ENCODE data around the gene OR4K1. TPM values are rescaled to one million over a fixed set of nuclear protein-coding genes. Genes with fewer than 3 reads are reported as not detected.

OR4K1 gene, protein sequence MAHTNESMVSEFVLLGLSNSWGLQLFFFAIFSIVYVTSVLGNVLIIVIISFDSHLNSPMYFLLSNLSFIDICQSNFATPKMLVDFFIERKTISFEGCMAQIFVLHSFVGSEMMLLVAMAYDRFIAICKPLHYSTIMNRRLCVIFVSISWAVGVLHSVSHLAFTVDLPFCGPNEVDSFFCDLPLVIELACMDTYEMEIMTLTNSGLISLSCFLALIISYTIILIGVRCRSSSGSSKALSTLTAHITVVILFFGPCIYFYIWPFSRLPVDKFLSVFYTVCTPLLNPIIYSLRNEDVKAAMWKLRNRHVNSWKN
- not detected for total RNA-seq (2021; fragmentation: NEBNext Ultra II Directional; extraction: Animal tissue kit (Norgen Biotek cat#: 25700))
- long read RNA-seq: 0 reads

DNA sequence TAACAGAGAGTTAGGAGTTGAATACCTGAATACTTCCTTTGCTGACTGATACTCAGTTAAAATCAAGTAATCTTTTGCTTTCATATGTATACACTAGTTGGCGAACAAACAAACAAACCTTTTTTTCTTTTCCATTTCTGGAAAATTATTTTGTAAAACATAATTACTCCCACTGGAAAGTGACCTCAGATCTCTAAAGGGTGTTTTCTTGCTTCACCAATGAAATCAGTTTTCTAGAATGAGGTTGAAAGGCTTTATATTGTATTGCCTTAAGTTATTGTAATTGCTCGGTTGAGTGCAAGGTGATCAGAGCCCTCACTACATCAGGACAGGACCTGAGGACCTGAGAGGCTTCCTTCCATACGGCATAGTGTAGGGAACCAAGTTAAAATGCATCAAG is at the start of gene OR4K1:
Gene OR4K1 (plus strand): TSS at position 301 of the 400 bp plus-strand sequence. CDS start 4,750 bp downstream, outside the sequence.
- DNase-seq: no peak
- H3K4me1 Mint-ChIP-seq (ENCODE audit: low read depth): no peaks in the 10 kb centered on the region
- TF ChIP-seq, protein P1, sequence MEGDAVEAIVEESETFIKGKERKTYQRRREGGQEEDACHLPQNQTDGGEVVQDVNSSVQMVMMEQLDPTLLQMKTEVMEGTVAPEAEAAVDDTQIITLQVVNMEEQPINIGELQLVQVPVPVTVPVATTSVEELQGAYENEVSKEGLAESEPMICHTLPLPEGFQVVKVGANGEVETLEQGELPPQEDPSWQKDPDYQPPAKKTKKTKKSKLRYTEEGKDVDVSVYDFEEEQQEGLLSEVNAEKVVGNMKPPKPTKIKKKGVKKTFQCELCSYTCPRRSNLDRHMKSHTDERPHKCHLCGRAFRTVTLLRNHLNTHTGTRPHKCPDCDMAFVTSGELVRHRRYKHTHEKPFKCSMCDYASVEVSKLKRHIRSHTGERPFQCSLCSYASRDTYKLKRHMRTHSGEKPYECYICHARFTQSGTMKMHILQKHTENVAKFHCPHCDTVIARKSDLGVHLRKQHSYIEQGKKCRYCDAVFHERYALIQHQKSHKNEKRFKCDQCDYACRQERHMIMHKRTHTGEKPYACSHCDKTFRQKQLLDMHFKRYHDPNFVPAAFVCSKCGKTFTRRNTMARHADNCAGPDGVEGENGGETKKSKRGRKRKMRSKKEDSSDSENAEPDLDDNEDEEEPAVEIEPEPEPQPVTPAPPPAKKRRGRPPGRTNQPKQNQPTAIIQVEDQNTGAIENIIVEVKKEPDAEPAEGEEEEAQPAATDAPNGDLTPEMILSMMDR (IDR thresholded peaks at IDR 0.05): no peak
- peaks cover 15% of the 10 kb centered on the region for H3K9me3 Mint-ChIP-seq
- H3K27ac Mint-ChIP-seq: no peak within 1 kb of the TSS
- peaks cover 2% of the 10 kb centered on the region; the same call in 1 of the 2 replicates for H3K27me3 Mint-ChIP-seq (ENCODE audit: insufficient read depth)
- no peak within 1 kb of the TSS for H3K4me3 Mint-ChIP-seq
- H3K36me3 Mint-ChIP-seq (ENCODE audit: low read depth): no peaks in the 10 kb centered on the region

DNA sequence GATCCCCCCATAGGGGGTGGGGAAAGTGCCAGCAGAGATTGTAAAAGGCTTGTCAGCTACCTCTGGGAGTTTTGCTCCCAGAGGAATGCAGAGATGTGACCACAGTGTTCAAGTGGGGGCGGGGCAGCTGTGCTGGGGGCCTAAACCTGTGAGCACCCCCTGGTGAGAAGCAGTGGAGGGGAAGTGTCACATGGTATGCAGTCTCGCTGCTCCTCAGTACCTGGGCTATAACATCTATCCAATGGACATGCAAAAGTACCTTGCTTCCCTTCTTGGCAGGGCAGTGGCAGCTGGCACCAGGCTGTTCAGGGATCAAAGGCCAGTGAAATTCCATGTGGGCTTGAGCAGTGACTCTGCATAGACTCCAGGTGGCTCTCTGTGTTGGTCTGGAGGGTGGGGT is 35.4 kb upstream of the OR4K1 start:
- no peaks in the 10 kb centered on the region for H3K4me1 Mint-ChIP-seq (ENCODE audit: low read depth)
- H3K4me3 Mint-ChIP-seq: no peak overlapping the region
- no peak for DNase-seq
- no peaks in the 10 kb centered on the region for H3K36me3 Mint-ChIP-seq (ENCODE audit: low read depth)
- no peak overlapping the region for H3K27ac Mint-ChIP-seq
- H3K27me3 Mint-ChIP-seq (ENCODE audit: insufficient read depth): no peaks in the 10 kb centered on the region
- TF ChIP-seq, protein P1 (IDR thresholded peaks at IDR 0.05): no peak
- H3K9me3 Mint-ChIP-seq: peaks cover 20% of the 10 kb centered on the region

DNA sequence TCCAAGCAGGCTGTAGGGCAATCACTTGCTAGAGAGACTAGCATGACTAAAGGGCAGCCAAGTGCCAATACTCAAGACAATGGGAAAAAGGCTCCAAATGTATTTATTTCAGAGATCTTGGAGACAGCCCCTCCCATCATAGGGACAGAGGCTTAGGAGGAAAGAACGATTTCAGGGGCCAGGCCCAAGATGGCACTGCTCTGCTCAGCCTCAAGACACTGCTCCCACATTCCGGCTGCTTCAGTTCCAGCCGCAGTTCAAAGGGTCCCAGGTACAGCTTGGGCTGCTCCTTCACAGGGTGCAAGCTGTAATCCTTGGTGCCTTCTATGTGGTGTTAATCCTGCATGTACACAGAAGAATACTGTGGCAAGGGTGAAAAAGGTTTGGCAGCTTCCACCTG is 29.7 kb upstream of the OR4K1 start:
- TF ChIP-seq, protein P1 (IDR thresholded peaks at IDR 0.05): no peak
- no peaks in the 10 kb centered on the region for H3K36me3 Mint-ChIP-seq (ENCODE audit: low read depth)
- DNase-seq: no peak
- peaks cover 49% of the 10 kb centered on the region for H3K9me3 Mint-ChIP-seq
- H3K4me1 Mint-ChIP-seq (ENCODE audit: low read depth): no peaks in the 10 kb centered on the region
- no peak overlapping the region for H3K4me3 Mint-ChIP-seq
- no peaks in the 10 kb centered on the region for H3K27me3 Mint-ChIP-seq (ENCODE audit: insufficient read depth)
- no peak overlapping the region for H3K27ac Mint-ChIP-seq

DNA sequence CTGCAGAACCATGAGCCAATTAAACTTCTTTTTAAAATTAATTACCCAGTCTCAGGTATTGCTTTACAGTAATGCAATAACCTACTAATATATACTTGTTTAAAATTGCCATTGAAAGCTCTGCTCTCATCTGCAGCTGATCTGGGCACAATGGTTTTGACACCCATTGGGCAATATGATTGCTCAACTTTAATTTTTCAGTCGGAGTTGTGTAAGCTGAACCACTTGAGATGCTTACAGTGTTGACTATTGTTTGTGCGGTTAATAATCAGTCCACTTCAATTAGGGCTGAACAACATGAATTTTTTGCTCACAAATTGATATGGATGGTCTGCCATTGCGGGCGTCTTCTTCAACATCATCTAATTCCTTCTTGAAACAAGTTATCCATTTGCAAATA is 28.3 kb upstream of the OR4K1 start:
- no peak for DNase-seq
- TF ChIP-seq, protein P1 (IDR thresholded peaks at IDR 0.05): no peak
- H3K9me3 Mint-ChIP-seq: peaks cover 41% of the 10 kb centered on the region
- H3K4me3 Mint-ChIP-seq: no peak overlapping the region
- no peaks in the 10 kb centered on the region for H3K4me1 Mint-ChIP-seq (ENCODE audit: low read depth)
- no peaks in the 10 kb centered on the region for H3K36me3 Mint-ChIP-seq (ENCODE audit: low read depth)
- H3K27ac Mint-ChIP-seq: no peak overlapping the region
- no peaks in the 10 kb centered on the region for H3K27me3 Mint-ChIP-seq (ENCODE audit: insufficient read depth)

DNA sequence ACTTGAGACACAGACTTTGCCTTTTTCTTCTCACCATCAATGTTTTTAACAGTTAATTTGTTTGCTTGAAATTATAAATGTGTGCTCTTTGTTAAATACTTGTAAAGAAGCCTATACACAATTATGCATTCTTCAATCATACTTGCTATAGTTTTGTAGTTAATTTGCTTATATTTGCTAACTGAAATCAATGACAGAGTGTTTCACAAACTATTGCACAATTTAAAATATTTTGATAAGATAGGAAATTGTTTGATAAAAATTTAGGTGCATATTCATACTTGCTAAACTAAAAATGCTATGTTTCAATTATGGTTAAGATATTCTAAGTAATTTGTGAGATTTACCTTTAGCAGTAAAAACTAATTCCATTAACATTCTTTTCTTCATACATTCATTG is 24.1 kb upstream of the OR4K1 start:
- Mint-ChIP-seq H3K9me3 (peaks cover 49% of the 10 kb centered on the region), H3K27me3 (ENCODE audit: insufficient read depth) (no peaks in the 10 kb centered on the region), H3K27ac (no peak overlapping the region), H3K4me3 (no peak overlapping the region), H3K4me1 (ENCODE audit: low read depth) (no peaks in the 10 kb centered on the region), H3K36me3 (ENCODE audit: low read depth) (peaks cover 4% of the 10 kb centered on the region)
- TF ChIP-seq, protein P1 (IDR thresholded peaks at IDR 0.05): no peak
- no peak for DNase-seq

Measured in HFFc6 (cell line).